Measurements from ENCODE around the gene THYN1. TPM values are rescaled to one million over a fixed set of nuclear protein-coding genes. Genes with fewer than 3 reads are reported as not detected.

THYN1 gene
- polyA plus RNA-seq, 1 donor = 58.8 TPM

GRCh38 chr11:134240592-134240991 lies 12.6 kb downstream of the THYN1 start:
- WGBS (ENCODE audit: insufficient coverage, low lambda C conversion rate) = no CpG with 5 or more reads among the region's 6 CpGs
- H3K4me3 ChIP-seq (ENCODE audit: low read length) = no peak overlapping the region
- no peaks in the 10 kb centered on the region for H3K4me1 ChIP-seq (ENCODE audit: control insufficient read depth, insufficient read depth, low read length)
- H3K27me3 ChIP-seq (ENCODE audit: control insufficient read depth, insufficient read depth, low read length) = no peaks in the 10 kb centered on the region
- no peak overlapping the region for H3K27ac ChIP-seq (ENCODE audit: low read length)
- H3K9me3 ChIP-seq (ENCODE audit: control insufficient read depth, low read depth, low read length) = no peaks in the 10 kb centered on the region
- H3K36me3 ChIP-seq (ENCODE audit: control insufficient read depth, insufficient read depth, low read length) = peaks cover 77% of the 10 kb centered on the region
- no peak for DNase-seq

- 100% methylated on average over 2 of the region's 5 CpGs for WGBS (ENCODE audit: insufficient coverage, low lambda C conversion rate)
- H3K4me1 ChIP-seq (ENCODE audit: control insufficient read depth, insufficient read depth, low read length) = no peaks in the 10 kb centered on the region
- H3K27ac ChIP-seq (ENCODE audit: low read length) = no peak overlapping the region
- H3K4me3 ChIP-seq (ENCODE audit: low read length) = no peak overlapping the region
- no peaks in the 10 kb centered on the region for H3K9me3 ChIP-seq (ENCODE audit: control insufficient read depth, low read depth, low read length)
- H3K27me3 ChIP-seq (ENCODE audit: control insufficient read depth, insufficient read depth, low read length) = no peaks in the 10 kb centered on the region
- H3K36me3 ChIP-seq (ENCODE audit: control insufficient read depth, insufficient read depth, low read length) = peaks cover 69% of the 10 kb centered on the region
- DNase-seq = no peak
Measured at GRCh38 chr11:134238956-134239355, 14.2 kb downstream of the THYN1 start.

- H3K27ac ChIP-seq (ENCODE audit: low read length) = no peak overlapping the region
- H3K9me3 ChIP-seq (ENCODE audit: control insufficient read depth, low read depth, low read length) = no peaks in the 10 kb centered on the region
- no peak for DNase-seq
- no peaks in the 10 kb centered on the region for H3K4me1 ChIP-seq (ENCODE audit: control insufficient read depth, insufficient read depth, low read length)
- H3K36me3 ChIP-seq (ENCODE audit: control insufficient read depth, insufficient read depth, low read length) = peaks cover 57% of the 10 kb centered on the region
- H3K27me3 ChIP-seq (ENCODE audit: control insufficient read depth, insufficient read depth, low read length) = no peaks in the 10 kb centered on the region
- H3K4me3 ChIP-seq (ENCODE audit: low read length) = no peak overlapping the region
- no CpG with 5 or more reads among the region's 11 CpGs for WGBS (ENCODE audit: insufficient coverage, low lambda C conversion rate)
Measured at GRCh38 chr11:134237557-134237922, 15.6 kb downstream of the THYN1 start.

- DNase-seq = no peak
- H3K9me3 ChIP-seq (ENCODE audit: control insufficient read depth, low read depth, low read length) = no peaks in the 10 kb centered on the region
- H3K27ac ChIP-seq (ENCODE audit: low read length) = no peak overlapping the region
- H3K36me3 ChIP-seq (ENCODE audit: control insufficient read depth, insufficient read depth, low read length) = peaks cover 54% of the 10 kb centered on the region
- H3K4me1 ChIP-seq (ENCODE audit: control insufficient read depth, insufficient read depth, low read length) = no peaks in the 10 kb centered on the region
- WGBS (ENCODE audit: insufficient coverage, low lambda C conversion rate) = 94% methylated on average over 2 of the region's 7 CpGs
- H3K27me3 ChIP-seq (ENCODE audit: control insufficient read depth, insufficient read depth, low read length) = no peaks in the 10 kb centered on the region
- no peak overlapping the region for H3K4me3 ChIP-seq (ENCODE audit: low read length)
Measured at GRCh38 chr11:134236834-134237556, 16.2 kb downstream of the THYN1 start.

GRCh38 chr11:134235399-134235798 lies 17.8 kb downstream of the THYN1 start:
- DNase-seq = no peak
- Histone ChIP-seq H3K27ac (ENCODE audit: low read length) (no peak overlapping the region), H3K9me3 (ENCODE audit: control insufficient read depth, low read depth, low read length) (no peaks in the 10 kb centered on the region), H3K4me3 (ENCODE audit: low read length) (no peak overlapping the region), H3K4me1 (ENCODE audit: control insufficient read depth, insufficient read depth, low read length) (no peaks in the 10 kb centered on the region), H3K36me3 (ENCODE audit: control insufficient read depth, insufficient read depth, low read length) (peaks cover 47% of the 10 kb centered on the region), H3K27me3 (ENCODE audit: control insufficient read depth, insufficient read depth, low read length) (no peaks in the 10 kb centered on the region)
- WGBS (ENCODE audit: insufficient coverage, low lambda C conversion rate) = 60% methylated on average over 1 of the region's 3 CpGs

- no peaks in the 10 kb centered on the region for H3K27me3 ChIP-seq (ENCODE audit: control insufficient read depth, insufficient read depth, low read length)
- no peak for DNase-seq
- no peak overlapping the region for H3K27ac ChIP-seq (ENCODE audit: low read length)
- no peaks in the 10 kb centered on the region for H3K9me3 ChIP-seq (ENCODE audit: control insufficient read depth, low read depth, low read length)
- no peaks in the 10 kb centered on the region for H3K4me1 ChIP-seq (ENCODE audit: control insufficient read depth, insufficient read depth, low read length)
- no peak overlapping the region for H3K4me3 ChIP-seq (ENCODE audit: low read length)
- peaks cover 35% of the 10 kb centered on the region for H3K36me3 ChIP-seq (ENCODE audit: control insufficient read depth, insufficient read depth, low read length)
- WGBS (ENCODE audit: insufficient coverage, low lambda C conversion rate) = no CpG with 5 or more reads among the region's 4 CpGs
Measured at GRCh38 chr11:134233729-134234179, 19.4 kb downstream of the THYN1 start.

GRCh38 chr11:134231958-134232659 lies 21.0 kb downstream of the THYN1 start:
- H3K27ac ChIP-seq (ENCODE audit: low read length) = no peak overlapping the region
- no peaks in the 10 kb centered on the region for H3K4me1 ChIP-seq (ENCODE audit: control insufficient read depth, insufficient read depth, low read length)
- H3K9me3 ChIP-seq (ENCODE audit: control insufficient read depth, low read depth, low read length) = no peaks in the 10 kb centered on the region
- H3K27me3 ChIP-seq (ENCODE audit: control insufficient read depth, insufficient read depth, low read length) = no peaks in the 10 kb centered on the region
- no CpG with 5 or more reads among the region's 10 CpGs for WGBS (ENCODE audit: insufficient coverage, low lambda C conversion rate)
- no peak overlapping the region for H3K4me3 ChIP-seq (ENCODE audit: low read length)
- H3K36me3 ChIP-seq (ENCODE audit: control insufficient read depth, insufficient read depth, low read length) = peaks cover 32% of the 10 kb centered on the region
- no peak for DNase-seq

- Histone ChIP-seq H3K4me1 (ENCODE audit: control insufficient read depth, insufficient read depth, low read length) (no peaks in the 10 kb centered on the region), H3K27me3 (ENCODE audit: control insufficient read depth, insufficient read depth, low read length) (no peaks in the 10 kb centered on the region), H3K36me3 (ENCODE audit: control insufficient read depth, insufficient read depth, low read length) (peaks cover 26% of the 10 kb centered on the region), H3K27ac (ENCODE audit: low read length) (no peak overlapping the region), H3K4me3 (ENCODE audit: low read length) (no peak overlapping the region), H3K9me3 (ENCODE audit: control insufficient read depth, low read depth, low read length) (no peaks in the 10 kb centered on the region)
- DNase-seq = no peak
- no CpG with 5 or more reads among the region's 4 CpGs for WGBS (ENCODE audit: insufficient coverage, low lambda C conversion rate)
Measured at GRCh38 chr11:134230339-134230738, 22.8 kb downstream of the THYN1 start.

GRCh38 chr11:134229126-134229790 lies 23.9 kb downstream of the THYN1 start:
- Histone ChIP-seq H3K4me1 (ENCODE audit: control insufficient read depth, insufficient read depth, low read length) (no peaks in the 10 kb centered on the region), H3K9me3 (ENCODE audit: control insufficient read depth, low read depth, low read length) (no peaks in the 10 kb centered on the region)
- WGBS (ENCODE audit: insufficient coverage, low lambda C conversion rate) = no CpG with 5 or more reads among the region's 6 CpGs

GRCh38 chr11:134228625-134229024 lies 24.5 kb downstream of the THYN1 start:
- Histone ChIP-seq H3K4me1 (ENCODE audit: control insufficient read depth, insufficient read depth, low read length) (no peaks in the 10 kb centered on the region), H3K27me3 (ENCODE audit: control insufficient read depth, insufficient read depth, low read length) (no peaks in the 10 kb centered on the region), H3K36me3 (ENCODE audit: control insufficient read depth, insufficient read depth, low read length) (peaks cover 15% of the 10 kb centered on the region), H3K9me3 (ENCODE audit: control insufficient read depth, low read depth, low read length) (no peaks in the 10 kb centered on the region), H3K27ac (ENCODE audit: low read length) (no peak overlapping the region), H3K4me3 (ENCODE audit: low read length) (no peak overlapping the region)
- WGBS (ENCODE audit: insufficient coverage, low lambda C conversion rate) = 65% methylated on average over 2 of the region's 6 CpGs
- DNase-seq = no peak

More at GRCh38 chr11:134229126-134229790, 23.9 kb downstream of the THYN1 start:
- H3K4me3 ChIP-seq (ENCODE audit: low read length) = no peak overlapping the region
- no peaks in the 10 kb centered on the region for H3K27me3 ChIP-seq (ENCODE audit: control insufficient read depth, insufficient read depth, low read length)
- H3K36me3 ChIP-seq (ENCODE audit: control insufficient read depth, insufficient read depth, low read length) = peaks cover 17% of the 10 kb centered on the region
- DNase-seq = no peak
- no peak overlapping the region for H3K27ac ChIP-seq (ENCODE audit: low read length)
